MCF 10A (cell line): ENCODE measurements around the gene MUCL3. TPM values are rescaled to one million over a fixed set of nuclear protein-coding genes. Genes with fewer than 3 reads are reported as not detected.
"Not testable (repeated sequence)": the region's sequence is repeated elsewhere in the genome, so short reads cannot be mapped to it uniquely, and the experiment has no call there.

Experiments used
- BruUV-seq: library from RNA; stranded (reverse); fragments of 400-500 nt; replicated peaks from 2 replicates; lab custom pipeline; 2021; lab: Mats Ljungman, UMichigan
- CTCF ChIA-PET: fragments of 300-600 bp; sonication (Branson Sonifier 250); formaldehyde crosslinking; extraction: SDS; loops from one replicate; lab custom pipeline; 2021; ENCODE audit warnings: antibody characterized with exemption, inconsistent platforms; lab: Yijun Ruan, JAX
- POLR2A ChIA-PET: fragments of 300-600, 350-650 bp; sonication (Branson Sonifier 250); formaldehyde crosslinking; extraction: SDS; loops from one replicate; lab custom pipeline; 2020; ENCODE audit warnings: antibody characterized with exemption, inconsistent platforms; lab: Yijun Ruan, JAX
- DNase-seq: peaks from one replicate; pipeline ENCODE4 v3.0.0-alpha.2; 2018; ENCODE audit not compliant: unreplicated experiment
- H3K27ac Mint-ChIP-seq: one replicate; pipeline ENCODE4 v1.8.0; 2022; ENCODE audit warnings: mild to moderate bottlenecking, low read depth, mixed read lengths; ENCODE audit not compliant: unreplicated experiment
- H3K27me3 Mint-ChIP-seq: one replicate; pipeline ENCODE4 v1.8.0; 2022; ENCODE audit warnings: mixed read lengths; ENCODE audit not compliant: insufficient read depth, unreplicated experiment
- H3K36me3 Mint-ChIP-seq: one replicate; pipeline ENCODE4 v1.8.0; 2022; ENCODE audit warnings: mild to moderate bottlenecking, moderate library complexity, mixed read lengths; ENCODE audit not compliant: insufficient read depth, unreplicated experiment
- H3K4me1 Mint-ChIP-seq: one replicate; pipeline ENCODE4 v1.8.0; 2022; ENCODE audit warnings: mixed read lengths; ENCODE audit not compliant: insufficient read depth, unreplicated experiment
- H3K4me3 Mint-ChIP-seq: one replicate; pipeline ENCODE4 v1.8.0; 2022; ENCODE audit warnings: mild to moderate bottlenecking, moderate library complexity, mixed read lengths; ENCODE audit not compliant: unreplicated experiment
- H3K9me3 Mint-ChIP-seq: one replicate; pipeline ENCODE4 v1.8.0; 2022; ENCODE audit warnings: mixed read lengths; ENCODE audit not compliant: unreplicated experiment
- CTCF ChIP-seq: fragments of 200-600 bp; IDR thresholded peaks from one replicate; pipeline ENCODE4 v1.8.0; 2022; ENCODE audit warnings: antibody characterized with exemption, mild to moderate bottlenecking; ENCODE audit not compliant: unreplicated experiment
- intact Hi-C: fragments of 100-400 bp; cut with micrococcal nuclease; formaldehyde crosslinking; loops from 2 replicates; pipeline ENCODE4 v1.14.1; 2022
- total RNA-seq: library from RNA; stranded (reverse); gene quantifications from 2 replicates; pipeline ENCODE4 v1.2.3, GENCODE V29; 2022

The MUCL3 gene
- total RNA-seq, 1 experiment from 2014 or later = not detected

DNA sequence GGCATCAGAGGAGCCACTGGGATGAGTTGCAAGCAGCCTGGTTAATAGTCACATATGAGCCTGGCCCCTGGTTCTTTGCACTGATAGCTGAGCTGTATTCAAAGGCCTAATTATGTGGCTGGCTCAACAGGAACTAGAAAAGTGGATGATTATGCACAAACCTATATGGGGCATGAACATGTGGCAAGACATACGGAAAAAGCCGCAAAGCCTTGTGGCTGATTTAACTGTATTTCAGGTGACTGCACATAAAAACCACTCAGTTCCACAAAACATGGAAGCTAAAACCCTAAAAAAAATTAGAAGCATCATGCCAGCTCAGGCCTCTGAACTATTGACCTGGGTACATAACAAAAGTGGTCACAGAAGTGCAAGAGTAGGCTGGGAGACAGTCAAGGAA lies 56.5 kb downstream of the MUCL3 start:
- no peaks in the 10 kb centered on the region for H3K36me3 Mint-ChIP-seq
- intact Hi-C loops = no loop called here
- peaks cover 18% of the 10 kb centered on the region for H3K4me1 Mint-ChIP-seq
- TF ChIP-seq CTCF = no peak
- ChIA-PET CTCF (interaction anchor here (0.6 kb wide), 1 partner anchor 73 kb away, joined by 3 read pairs; no protein-coding TSS in a partner anchor), POLR2A (interaction anchor here (0.6 to 2.1 kb wide), 5 partner anchors 10 to 82 kb away, joined by 3 to 6 read pairs (median 4); no protein-coding TSS in a partner anchor)
- H3K27ac Mint-ChIP-seq = no peak overlapping the region
- no TSS peak for BruUV-seq
- H3K9me3 Mint-ChIP-seq = no peaks in the 10 kb centered on the region
- H3K27me3 Mint-ChIP-seq = no peaks in the 10 kb centered on the region
- DNase-seq = no peak
- H3K4me3 Mint-ChIP-seq = no peak overlapping the region

- peak overlapping the region; percentile 53 for H3K4me3 Mint-ChIP-seq
- no peaks in the 10 kb centered on the region for H3K36me3 Mint-ChIP-seq
- no peaks in the 10 kb centered on the region for H3K9me3 Mint-ChIP-seq
- DNase-seq = peak; percentile 78
- ChIA-PET CTCF (interaction anchor here (0.8 kb wide), 1 partner anchor 82 kb away, joined by 4 read pairs; no protein-coding TSS in a partner anchor), POLR2A (interaction anchor here (0.8 to 2.1 kb wide), 7 partner anchors 9 to 83 kb away, joined by 3 to 8 read pairs (median 5); no protein-coding TSS in a partner anchor)
- intact Hi-C loops = no loop called here
- TF ChIP-seq CTCF = no peak
- no TSS peak for BruUV-seq
- H3K27me3 Mint-ChIP-seq = no peaks in the 10 kb centered on the region
- peaks cover 18% of the 10 kb centered on the region for H3K4me1 Mint-ChIP-seq
- peak overlapping the region; percentile 78 for H3K27ac Mint-ChIP-seq
Observed at GRCh38 chr6:30998785-30999184, 58.0 kb downstream of the MUCL3 start.

- H3K9me3 Mint-ChIP-seq, H3K4me3 Mint-ChIP-seq, BruUV-seq, H3K36me3 Mint-ChIP-seq, H3K27me3 Mint-ChIP-seq, intact Hi-C loops, DNase-seq: not testable (repeated sequence)
- POLR2A ChIA-PET = interaction anchor here (0.6 to 2.4 kb wide), 6 partner anchors 7 to 234 kb away, joined by 3 to 7 read pairs (median 5); no protein-coding TSS in a partner anchor
- H3K27ac Mint-ChIP-seq = peak overlapping the region; percentile 31
- CTCF ChIA-PET = interaction anchor here (0.6 to 1.5 kb wide), 5 partner anchors 69 to 91 kb away, joined by 3 to 4 read pairs (median 3); no protein-coding TSS in a partner anchor
- H3K4me1 Mint-ChIP-seq = peaks cover 26% of the 10 kb centered on the region
Observed at GRCh38 chr6:31000067-31000860, 59.5 kb downstream of the MUCL3 start.

GRCh38 chr6:31001281-31001888 lies 60.6 kb downstream of the MUCL3 start:
- H3K4me1 Mint-ChIP-seq = peaks cover 31% of the 10 kb centered on the region
- H3K27me3 Mint-ChIP-seq = no peaks in the 10 kb centered on the region
- H3K36me3 Mint-ChIP-seq = no peaks in the 10 kb centered on the region
- no peak overlapping the region for H3K4me3 Mint-ChIP-seq
- no TSS peak for BruUV-seq
- no peaks in the 10 kb centered on the region for H3K9me3 Mint-ChIP-seq
- CTCF ChIA-PET = interaction anchor here (0.6 to 1.5 kb wide), 3 partner anchors 63 to 81 kb away, joined by 3 read pairs; no protein-coding TSS in a partner anchor
- no peak for TF ChIP-seq CTCF
- POLR2A ChIA-PET = interaction anchor here (2.4 kb wide), 1 partner anchor 40 kb away, joined by 6 read pairs; no protein-coding TSS in a partner anchor
- no peak overlapping the region for H3K27ac Mint-ChIP-seq
- intact Hi-C loops = no loop called here
- DNase-seq = no peak
